ENCODE measurements around the gene A2ML1.
"Not testable (repeated sequence)": the region's sequence is repeated elsewhere in the genome, so short reads cannot be mapped to it uniquely, and the experiment has no call there.

The A2ML1 gene

GRCh38 chr12:8813572-8814357 is 8.7 kb upstream of the A2ML1 start:
- TF ChIP-seq CTCF (IDR thresholded peaks at IDR 0.05; ENCODE audit: borderline replicate concordance, control extremely low read depth, extremely low read depth, insufficient read depth, missing control alignments), result no peak
- no peak for DNase-seq (ENCODE audit: low spot score)
- in situ Hi-C loops (cut with MboI; ENCODE audit: low sequenced_read_pairs, unreplicated experiment), result no loop called here

GRCh38 chr12:8816448-8817050 is 5.9 kb upstream of the A2ML1 start:
- no peak for TF ChIP-seq CTCF (IDR thresholded peaks at IDR 0.05; ENCODE audit: borderline replicate concordance, control extremely low read depth, extremely low read depth, insufficient read depth, missing control alignments)
- no peak for DNase-seq (ENCODE audit: low spot score)
- in situ Hi-C loops (cut with MboI; ENCODE audit: low sequenced_read_pairs, unreplicated experiment), result no loop called here

GRCh38 chr12:8817856-8818255 is 4.6 kb upstream of the A2ML1 start:
- in situ Hi-C loops (cut with MboI; ENCODE audit: low sequenced_read_pairs, unreplicated experiment), result no loop called here
- no peak for DNase-seq (ENCODE audit: low spot score)
- TF ChIP-seq CTCF (IDR thresholded peaks at IDR 0.05; ENCODE audit: borderline replicate concordance, control extremely low read depth, extremely low read depth, insufficient read depth, missing control alignments), result no peak

GRCh38 chr12:8818526-8818925 is 3.9 kb upstream of the A2ML1 start:
- TF ChIP-seq CTCF (IDR thresholded peaks at IDR 0.05; ENCODE audit: borderline replicate concordance, control extremely low read depth, extremely low read depth, insufficient read depth, missing control alignments), result no peak
- no peak for DNase-seq (ENCODE audit: low spot score)
- in situ Hi-C loops (cut with MboI; ENCODE audit: low sequenced_read_pairs, unreplicated experiment), result no loop called here

- in situ Hi-C loops (cut with MboI; ENCODE audit: low sequenced_read_pairs, unreplicated experiment), result no loop called here
- TF ChIP-seq CTCF (IDR thresholded peaks at IDR 0.05; ENCODE audit: borderline replicate concordance, control extremely low read depth, extremely low read depth, insufficient read depth, missing control alignments), result no peak
- no peak for DNase-seq (ENCODE audit: low spot score)
Observed at GRCh38 chr12:8819666-8819980, 2.8 kb upstream of the A2ML1 start.

GRCh38 chr12:8820676-8821407 is 1.6 kb upstream of the A2ML1 start:
- in situ Hi-C loops (cut with MboI; ENCODE audit: low sequenced_read_pairs, unreplicated experiment), result not testable (repeated sequence)

GRCh38 chr12:8821591-8821990 is 830 bp upstream of the A2ML1 start:
- no peak for TF ChIP-seq CTCF (IDR thresholded peaks at IDR 0.05; ENCODE audit: borderline replicate concordance, control extremely low read depth, extremely low read depth, insufficient read depth, missing control alignments)
- in situ Hi-C loops (cut with MboI; ENCODE audit: low sequenced_read_pairs, unreplicated experiment), result no loop called here
- no peak for DNase-seq (ENCODE audit: low spot score)

More at GRCh38 chr12:8820676-8821407, 1.6 kb upstream of the A2ML1 start:
- DNase-seq (ENCODE audit: low spot score), result not testable (repeated sequence)

Measured in GM13976 (cell line).